Dermis microvascular lymphatic vessel endothelial cell (primary cell): Measurements from ENCODE around the gene ABCA4. TPM values are rescaled to one million over a fixed set of nuclear protein-coding genes. Genes with fewer than 3 reads are reported as not detected.

ENCODE experiments used
- DNase-seq, 2 donors: peaks; one replicate each; pipeline versions ENCODE4 v3.0.0 to v3.0.0-alpha.2; 2010; ENCODE audit warnings: low read depth in 2 of 2
- total RNA-seq: library from RNA; depleted of rRNA; stranded (reverse); fragments of >200 nt; gene quantifications from 2 replicates; pipeline ENCODE4 v1.2.1, GENCODE V29; 2014

Gene ABCA4
- total RNA-seq, 1 donor from 2014 or later = 27.9 TPM

DNA sequence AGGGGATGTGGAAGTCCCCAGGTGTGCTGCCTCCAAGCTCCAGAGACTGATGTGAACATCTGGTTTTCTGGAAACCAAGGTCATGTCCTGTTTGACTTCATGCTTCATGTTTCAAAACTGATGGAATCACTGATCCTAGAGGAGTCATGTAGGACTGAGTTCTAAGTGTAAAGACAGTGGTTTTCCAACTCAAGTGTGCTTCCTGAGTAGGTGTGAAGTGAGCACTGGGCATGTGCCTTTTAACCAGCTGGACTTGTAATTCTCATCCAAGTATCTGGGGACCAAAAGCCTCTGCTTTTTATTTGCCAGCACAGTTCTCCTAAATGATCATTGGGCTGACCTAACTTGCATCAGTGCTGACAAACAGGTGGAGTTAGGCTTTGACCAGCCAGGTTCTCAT, 36.9 kb downstream of the ABCA4 start:
- DNase-seq = no peak

DNA sequence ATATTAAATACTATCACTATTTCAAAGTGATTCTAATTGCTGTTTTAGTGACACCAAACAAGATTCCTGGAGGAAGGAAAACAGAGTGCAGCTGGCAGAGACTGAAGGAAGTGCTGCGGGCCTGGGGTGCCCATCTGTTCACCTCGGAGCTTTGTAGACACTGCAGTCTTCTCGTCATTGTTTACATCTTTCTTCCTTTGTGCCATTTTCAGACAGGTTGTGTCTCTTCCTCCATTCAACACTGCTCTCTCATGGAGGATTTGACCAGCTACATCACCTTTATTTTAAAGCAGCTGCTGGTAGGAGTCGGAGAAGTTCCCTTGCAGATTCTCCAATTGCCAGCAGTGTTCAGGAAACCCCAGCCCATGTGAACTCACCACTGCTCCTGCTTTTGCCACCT, 37.3 kb downstream of the ABCA4 start:
- DNase-seq = peak in 1 of 2 donors; percentile 64

DNA sequence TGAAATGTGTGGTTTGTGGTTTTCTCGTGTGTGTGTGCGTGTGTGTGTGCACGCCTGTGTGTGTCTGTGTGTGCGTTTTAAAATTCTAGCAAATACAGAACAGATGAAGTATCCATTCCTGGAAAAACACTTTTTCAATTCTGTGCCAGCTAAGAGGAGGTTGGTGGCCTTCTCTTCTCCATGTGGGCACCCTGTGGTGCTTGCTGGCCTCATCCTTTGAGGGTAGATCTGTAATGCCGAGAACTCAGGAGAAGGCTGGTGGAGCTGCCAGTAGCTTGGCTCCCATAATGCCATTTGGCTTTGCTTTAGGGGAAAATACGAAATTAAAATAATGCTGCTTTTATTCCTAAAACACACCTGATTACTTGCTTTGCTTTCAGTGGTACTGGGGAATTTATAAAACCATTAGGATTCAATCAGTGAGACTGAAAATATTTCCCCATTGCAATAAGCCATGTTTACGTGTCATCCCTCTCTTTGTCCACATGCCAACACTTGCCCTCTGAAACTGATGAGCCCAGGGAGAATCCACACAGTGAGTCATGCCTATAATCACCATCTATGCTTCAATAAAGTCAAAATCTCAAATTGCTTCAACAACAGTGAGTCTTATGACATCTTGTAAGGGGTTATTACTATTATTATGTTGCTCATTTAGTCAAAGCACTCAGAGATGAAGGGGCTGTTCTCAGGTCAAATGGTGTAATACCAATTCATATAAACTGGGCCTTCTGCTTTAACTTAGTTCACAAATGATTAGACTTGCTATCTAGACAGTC, 39.2 kb downstream of the ABCA4 start:
- DNase-seq = peak; percentile 62 to 80

DNA sequence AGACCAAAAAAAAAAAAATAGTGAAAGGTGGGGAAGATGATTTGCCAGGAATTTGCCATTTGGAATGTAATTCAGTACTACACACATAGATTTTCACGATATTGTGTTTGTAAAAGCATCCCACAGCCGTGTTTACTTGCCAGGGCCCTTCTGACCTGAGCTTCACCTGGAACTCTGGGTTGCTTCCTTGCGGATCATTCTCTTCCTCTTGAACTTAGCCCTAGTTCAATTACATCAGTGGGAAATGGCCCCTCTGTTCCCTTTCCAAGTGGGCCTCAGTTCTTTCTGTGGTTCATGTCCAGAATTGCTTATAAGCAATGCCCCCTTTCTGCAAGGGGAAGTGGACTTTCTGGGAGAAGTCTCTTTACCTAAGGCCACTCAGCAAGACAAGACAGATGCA, 41.0 kb downstream of the ABCA4 start:
- no peak for DNase-seq

DNA sequence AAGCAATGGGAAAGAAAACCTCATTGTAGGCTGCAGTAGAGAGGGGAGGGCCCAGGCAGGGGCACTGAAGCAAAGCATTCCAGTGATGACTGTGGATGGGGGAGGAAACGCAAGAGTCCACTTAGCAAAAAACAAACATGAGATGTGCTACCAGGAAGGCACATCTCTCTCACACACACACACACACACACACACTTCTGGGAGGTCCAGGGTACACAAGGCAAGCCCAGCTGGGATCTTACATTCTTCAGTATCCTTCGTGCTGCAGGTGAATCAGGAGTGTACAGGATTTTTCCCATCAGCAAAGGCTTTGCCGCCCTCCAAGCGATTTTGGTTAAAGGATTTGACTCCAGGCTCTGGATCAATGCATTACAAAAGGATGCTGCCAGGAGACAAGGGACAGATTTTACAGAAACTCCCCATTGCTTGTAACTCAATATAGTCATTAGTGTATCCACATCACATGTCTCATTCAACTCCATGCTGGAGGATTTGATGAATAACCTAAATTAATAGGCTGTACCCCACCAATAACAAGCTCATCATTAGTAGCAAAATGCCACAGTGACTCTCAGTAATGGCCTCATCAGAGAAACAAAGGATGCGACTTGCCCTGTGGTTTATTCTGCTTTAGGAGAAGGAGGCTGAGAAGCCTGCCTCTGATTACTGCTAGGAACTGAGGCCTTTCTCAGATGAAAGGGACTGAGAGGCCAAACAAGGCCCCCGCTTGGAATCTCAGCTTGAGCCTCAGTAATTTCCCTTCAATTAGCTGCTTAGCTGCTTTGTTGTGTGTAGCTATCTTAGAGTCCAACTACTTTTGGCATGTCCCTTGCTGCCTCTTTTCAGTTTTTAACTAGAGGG, 41.6 kb downstream of the ABCA4 start:
- peak in 1 of 2 donors; percentile 30 for DNase-seq

DNA sequence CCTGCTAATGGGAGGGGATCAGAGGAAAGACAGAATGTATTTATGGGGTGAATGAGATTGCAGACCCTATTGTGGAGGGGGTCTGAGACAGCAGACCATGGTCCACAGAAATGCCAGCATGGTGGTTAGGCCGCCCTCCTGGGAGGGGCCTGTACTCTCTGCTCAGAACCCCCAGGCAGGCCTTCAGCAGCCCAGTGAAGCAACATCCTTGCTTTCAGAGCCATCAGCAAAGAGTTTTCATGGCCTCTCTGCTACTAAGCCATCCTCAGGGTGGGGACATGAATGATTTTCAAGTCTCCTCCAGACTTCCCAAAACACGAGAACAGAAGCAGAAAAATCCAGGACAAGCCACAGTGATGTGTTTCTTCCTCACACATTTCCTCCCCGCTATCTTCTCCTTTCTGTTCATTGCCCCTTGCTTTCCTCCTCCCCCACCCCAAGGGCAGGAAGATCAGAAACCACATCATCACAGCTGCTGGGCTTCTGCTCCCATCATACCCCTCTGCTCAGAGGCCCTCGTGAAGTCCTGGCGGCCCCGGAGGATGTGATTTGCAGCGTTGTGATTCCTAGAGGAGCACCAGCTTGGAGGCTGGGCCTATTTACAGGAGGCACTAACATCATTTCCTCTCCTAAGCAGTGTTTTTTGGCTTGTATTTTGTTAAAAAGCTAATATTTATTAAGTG, 48.0 kb downstream of the ABCA4 start:
- DNase-seq = no peak

DNA sequence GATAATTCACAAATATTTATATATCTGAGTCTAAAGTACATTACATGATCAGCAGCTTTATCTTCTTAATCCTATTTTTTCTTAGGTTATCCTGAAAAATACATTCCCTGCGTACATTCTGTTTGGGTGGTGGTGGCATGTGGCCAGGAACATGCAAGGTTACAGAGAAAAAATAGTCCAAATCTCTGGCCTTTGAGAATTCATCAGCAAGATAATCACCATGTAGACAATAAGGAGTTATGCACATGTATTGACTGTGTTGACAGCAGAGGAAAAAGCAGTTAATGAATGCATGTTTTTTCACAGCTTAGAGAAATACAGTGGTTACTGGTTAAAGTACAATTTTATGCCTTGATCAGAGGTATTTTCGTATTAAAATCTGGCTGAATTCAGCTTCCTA, 49.0 kb downstream of the ABCA4 start:
- DNase-seq = peak in 1 of 2 donors; percentile 81

DNA sequence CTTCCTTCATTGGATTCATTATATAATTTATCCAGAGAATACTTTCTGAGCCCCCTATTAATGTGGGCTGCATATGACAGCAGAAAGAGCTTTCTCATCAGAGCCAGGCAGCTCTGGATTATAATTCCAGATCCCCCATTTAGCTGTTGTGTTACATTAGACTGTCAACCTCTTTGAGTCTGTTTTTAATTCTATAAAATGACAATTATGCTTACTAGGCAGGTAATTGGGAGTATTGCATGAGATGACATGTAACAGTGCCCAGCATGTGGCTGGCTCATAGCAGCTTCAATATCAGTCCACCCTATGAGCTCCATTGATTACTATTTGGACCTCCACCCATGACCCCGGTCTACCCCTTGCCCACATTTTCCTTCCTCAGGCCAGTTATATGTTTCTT, 49.6 kb downstream of the ABCA4 start:
- no peak for DNase-seq

DNA sequence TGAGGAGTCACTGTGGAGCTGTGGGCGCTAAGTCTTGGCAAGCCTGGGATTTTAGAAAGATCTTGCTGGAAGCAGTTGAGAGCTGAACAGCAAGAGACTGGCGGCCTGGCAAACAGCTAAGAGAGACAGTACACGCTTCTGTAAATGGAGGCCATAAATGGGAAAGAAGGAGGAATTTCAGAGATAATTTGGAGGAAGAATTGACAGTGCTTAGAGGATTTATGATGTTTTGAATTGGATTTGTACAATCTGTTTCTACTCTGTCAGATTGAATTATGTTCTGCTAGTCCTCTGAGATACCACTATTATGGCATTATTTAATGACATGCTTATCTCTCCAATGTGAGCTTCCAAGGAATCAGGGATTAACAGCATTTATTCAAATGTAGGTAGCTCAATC, 50.1 kb downstream of the ABCA4 start:
- no peak for DNase-seq

DNA sequence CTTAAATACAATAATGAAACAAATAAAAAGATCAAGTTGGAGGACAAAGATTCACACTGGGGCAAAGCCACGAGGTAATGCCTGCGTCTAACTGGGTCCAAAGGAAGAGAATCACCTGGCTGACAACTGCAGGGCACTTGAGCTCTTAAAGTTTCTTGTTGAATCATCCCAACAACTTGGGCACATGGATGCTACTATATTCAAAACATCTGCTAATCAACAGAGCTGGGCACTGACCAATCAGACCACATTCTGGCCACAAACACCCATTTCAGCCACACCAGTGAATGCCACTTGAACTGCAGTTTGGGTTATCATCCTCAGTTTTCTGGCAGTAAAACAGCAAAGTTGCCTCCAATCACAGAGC, 51.0 kb downstream of the ABCA4 start:
- peak in 1 of 2 donors; percentile 57 for DNase-seq

DNA sequence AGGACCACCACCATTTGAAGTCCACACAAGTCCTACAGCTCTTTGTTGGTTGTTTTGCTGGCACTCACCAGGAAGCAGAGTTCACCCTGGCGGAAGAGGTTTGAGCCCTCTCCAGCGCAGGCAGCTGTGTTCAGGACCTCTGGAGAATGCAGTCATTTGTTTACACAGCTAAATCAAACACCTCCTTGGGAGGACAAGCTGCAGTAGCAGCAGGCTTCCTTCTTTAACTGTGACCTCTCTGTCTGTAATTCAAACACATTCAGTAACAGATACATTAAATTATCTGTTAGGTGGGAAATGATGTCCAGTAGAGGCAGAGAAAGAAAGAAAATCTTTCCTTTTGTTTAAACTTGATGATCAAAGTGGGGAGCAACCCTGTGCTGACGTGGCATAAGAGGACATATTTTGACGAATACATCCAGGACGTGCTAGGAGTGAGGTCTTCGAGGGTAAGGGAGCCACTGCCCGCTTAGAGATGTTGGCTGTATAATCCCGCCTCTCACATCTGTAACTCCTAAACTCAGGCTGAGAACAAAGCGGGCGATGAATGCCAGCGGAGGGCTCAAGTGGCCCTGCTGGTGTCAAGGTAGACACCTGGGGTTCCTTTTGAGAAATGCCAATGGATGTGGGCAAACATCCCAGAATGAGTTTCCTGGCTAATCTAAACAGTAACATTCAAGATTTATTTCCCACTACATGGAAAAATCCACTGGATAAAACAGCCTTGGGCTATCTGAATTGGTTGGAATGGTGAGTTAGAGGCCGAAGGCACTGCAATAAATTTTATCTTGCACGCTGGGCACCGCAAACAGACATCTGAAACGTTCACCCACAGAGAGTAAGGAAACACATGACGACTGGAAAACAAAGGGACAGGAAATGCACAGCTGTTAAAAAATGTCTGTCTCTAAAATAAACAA, 51.7 kb downstream of the ABCA4 start:
- DNase-seq = peak; percentile 90 to 97

DNA sequence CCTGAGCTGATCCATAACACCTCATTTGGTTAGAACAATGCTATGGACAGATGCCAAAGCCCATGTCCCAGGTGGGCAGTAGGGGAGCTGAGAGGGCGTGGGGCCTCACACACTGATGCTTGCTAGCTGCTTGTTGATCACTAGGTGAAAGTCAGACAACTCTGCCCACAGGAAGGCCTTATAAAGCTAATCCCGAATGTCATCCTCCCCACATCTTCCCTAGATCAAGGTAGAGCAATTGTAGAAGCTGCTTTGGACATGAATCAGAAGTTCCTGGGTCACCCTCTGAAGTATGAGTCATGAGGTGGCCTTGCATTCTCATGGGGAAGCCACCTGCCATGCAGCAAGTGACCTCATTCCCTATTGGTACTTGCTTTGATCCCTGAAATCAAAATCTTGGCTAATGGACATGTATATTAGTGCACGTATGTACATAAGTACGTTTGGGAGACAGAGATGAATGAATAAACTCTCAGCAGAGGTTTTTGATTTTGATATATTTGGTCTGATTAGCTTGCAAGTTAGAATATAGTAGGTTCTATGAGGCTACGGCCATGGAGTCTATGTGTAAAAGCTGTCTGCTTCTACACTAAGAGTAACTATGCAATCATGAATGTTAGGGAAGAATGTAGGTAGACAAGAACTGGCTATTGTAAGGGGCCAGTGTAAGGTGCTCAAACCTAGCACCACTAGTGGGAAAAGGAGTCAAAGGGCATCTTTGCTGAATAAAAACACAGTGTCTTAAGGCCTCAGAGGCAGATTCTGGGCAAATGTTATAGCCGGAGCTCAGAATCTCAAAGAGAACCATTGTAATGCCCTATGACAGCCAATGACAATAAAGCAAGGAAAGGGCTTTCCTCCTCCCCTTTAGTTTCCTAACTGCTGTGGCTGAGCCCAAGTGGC, 52.6 kb downstream of the ABCA4 start:
- peak; percentile 92 to 98 for DNase-seq

DNA sequence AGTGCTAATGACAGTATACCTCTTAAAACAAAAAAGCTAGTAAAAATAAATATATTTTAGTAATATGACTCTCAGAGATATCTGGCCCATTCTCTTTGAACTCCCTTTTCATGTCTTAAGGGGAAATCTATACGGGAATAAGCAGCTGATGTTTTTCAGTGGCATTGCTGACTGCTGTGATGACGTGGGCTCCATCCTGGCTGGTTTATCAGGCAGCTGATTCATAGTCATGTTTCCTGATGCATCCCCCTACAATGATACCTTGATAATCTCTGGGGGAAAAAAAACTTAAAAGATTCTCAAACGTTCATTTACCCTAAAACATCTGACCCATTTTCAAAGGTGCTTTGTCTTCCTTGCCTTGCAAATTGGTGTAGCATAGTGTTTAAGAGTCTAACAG, 53.8 kb downstream of the ABCA4 start:
- DNase-seq = peak; percentile 94 to 99

DNA sequence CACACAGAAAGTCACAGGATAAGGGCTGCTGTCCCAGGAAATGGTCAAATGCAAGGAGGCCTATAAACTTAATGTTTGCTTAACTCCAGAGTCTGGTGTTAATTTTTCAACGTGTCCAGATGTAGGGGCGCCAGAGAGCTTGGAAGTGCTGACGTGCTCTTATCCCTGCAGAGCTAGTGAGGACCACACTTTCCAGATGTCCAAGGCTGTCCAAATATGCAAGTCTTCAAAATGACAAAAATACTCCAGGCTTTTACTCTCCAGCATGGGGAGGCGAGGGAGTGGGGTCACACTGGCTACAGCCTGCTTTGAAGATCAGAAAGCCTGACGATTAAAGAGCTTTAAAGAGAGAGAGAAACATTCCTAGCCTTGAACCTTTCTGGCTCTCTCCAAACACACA, 57.6 kb downstream of the ABCA4 start:
- peak in 1 of 2 donors; percentile 82 for DNase-seq

DNA sequence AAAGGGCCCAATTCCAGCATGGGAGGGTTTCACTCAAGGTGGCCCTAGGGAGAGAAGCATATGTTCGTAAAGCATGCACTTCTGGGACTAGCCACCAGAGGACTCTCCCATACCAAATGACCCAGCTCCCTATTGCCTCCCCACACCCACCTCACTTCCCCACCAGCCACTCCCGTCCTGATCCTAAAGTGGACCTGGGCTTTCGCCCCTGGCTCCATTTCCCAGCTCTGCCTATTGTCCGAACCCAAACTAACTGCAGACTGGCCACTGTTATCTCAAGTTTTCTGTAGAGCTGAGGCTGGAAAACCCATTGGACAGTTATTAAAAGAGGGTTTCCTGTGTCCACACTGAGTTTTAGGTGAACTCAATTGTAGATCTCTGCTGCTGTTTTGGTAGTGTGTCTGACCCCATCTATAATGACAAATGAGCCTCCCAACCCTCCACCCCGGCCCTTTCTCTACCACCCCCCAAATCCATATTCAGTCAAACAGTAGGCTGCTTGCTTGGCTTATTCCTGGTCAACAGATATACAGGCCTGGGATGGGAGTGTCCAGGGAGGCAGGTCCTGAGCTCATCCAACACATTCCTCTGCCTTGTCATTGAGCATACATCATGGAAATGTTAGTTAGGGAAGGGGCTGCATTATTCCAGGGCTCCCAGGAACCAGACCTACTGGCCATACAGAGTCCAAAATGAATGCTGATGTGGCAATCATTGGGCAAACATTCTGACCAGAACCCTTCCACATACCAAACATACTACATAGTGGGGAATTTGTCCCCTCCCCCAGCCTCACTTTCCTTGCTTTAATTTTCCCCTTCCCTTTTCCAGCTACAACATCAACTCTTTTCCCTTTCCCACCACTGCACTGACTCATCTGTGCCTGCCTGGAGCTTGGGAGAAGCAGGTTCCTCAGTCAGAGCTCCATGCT, 59.2 kb downstream of the ABCA4 start:
- DNase-seq = peak; percentile 93 to 94

DNA sequence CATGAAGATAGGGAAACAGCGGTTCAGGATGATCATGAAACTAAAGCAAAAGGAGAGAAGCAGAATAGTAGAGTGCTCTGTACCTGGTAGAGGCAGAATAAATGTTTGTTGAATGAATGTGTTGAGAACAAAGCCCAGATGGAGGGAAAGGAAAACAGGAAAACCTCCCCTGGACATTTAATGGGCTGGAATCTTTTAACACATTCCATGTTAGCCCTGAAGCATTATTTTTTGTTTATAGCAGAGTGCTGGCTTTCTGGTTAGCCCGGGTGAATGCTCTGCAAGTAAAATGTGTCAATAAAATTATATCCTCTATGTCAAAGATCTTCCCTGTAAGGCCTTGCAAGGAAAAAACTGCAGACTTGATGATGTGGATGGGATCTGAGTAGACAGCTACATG, 60.2 kb downstream of the ABCA4 start:
- DNase-seq = peak; percentile 55 to 66

DNA sequence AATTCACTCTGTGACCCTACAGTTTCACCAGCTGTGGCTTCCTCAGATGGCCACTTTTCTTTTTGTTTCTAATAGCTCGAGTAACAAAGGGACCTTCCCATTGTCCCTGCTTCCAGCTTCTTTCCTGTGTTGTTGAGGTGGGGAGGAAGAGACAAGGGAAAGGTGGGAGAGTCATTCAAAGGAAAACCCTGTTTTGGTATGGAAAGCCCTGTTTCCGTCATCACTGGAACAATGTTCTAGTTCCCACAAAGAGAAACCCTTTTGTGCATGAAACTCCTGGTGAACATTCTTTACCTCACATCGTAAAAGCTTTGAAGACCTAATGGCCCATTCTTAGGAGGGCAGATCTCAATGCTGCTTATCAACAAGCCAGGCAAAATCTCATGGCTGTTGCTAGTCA, 62.2 kb downstream of the ABCA4 start:
- DNase-seq = peak; percentile 85 to 91

DNA sequence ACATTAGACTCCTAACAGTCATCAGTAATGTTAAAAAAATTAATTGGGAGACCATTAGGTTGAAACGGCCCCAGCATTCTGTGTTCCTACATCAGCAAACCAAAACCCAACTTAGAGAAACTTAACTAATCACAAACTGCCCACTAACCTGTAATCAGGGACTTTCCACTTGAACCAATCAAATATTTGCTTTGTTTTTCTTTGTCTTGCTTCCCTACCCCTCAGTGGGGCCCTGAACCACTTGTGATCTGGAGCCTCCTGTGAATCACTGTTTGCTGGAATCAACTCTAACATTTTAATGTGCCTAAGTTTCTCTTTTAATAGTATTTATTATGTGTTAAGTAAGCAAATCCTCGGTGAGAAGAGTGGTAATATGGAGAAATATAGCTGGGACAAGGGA, 64.0 kb downstream of the ABCA4 start:
- no peak for DNase-seq

DNA sequence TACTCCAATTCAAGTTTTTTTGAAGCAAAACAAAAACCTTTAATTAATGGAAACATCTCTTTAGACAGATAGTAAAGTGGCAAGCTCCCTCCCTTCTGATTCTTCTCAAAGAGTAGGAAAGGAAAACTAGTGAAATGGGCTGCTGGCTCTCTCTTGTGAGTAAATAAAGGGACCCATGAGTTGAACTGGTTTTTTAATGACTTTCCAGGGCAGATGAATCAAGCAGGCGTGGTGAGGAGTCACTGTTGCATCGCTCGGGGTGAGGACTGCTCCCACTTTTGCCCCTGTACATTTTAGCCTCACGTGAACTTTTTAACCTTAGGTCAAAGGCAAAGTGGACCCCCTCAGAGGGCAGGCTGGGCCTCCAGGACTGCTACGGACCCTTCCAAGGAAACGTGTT, 64.8 kb downstream of the ABCA4 start:
- no peak for DNase-seq
